Prostate gland (tissue), 2 donors: Measurements from ENCODE around the gene TMEM100.

Experiments
- POLR2A ChIP-seq: fragments of 450-650 bp; IDR thresholded peaks from one replicate; pipeline ENCODE4 v1.6.1; 2016; ENCODE audit warnings: antibody characterized with exemption, mild to moderate bottlenecking
- TF ChIP-seq, protein P1 (sequence below), 4 experiments: fragments of 200-600 bp in 2 of 4; fragments of 450-650 bp in 2 of 4; sonication (generic) in 2 of 4; IDR thresholded peaks; 1 replicate in 3 of 4; 2 replicates in 1 of 4; pipeline ENCODE4 v1.5.1; 2016 to 2019; ENCODE audit warnings: antibody characterized with exemption in 4 of 4, mild to moderate bottlenecking in 2 of 4, moderate library complexity in 2 of 4

DNA sequence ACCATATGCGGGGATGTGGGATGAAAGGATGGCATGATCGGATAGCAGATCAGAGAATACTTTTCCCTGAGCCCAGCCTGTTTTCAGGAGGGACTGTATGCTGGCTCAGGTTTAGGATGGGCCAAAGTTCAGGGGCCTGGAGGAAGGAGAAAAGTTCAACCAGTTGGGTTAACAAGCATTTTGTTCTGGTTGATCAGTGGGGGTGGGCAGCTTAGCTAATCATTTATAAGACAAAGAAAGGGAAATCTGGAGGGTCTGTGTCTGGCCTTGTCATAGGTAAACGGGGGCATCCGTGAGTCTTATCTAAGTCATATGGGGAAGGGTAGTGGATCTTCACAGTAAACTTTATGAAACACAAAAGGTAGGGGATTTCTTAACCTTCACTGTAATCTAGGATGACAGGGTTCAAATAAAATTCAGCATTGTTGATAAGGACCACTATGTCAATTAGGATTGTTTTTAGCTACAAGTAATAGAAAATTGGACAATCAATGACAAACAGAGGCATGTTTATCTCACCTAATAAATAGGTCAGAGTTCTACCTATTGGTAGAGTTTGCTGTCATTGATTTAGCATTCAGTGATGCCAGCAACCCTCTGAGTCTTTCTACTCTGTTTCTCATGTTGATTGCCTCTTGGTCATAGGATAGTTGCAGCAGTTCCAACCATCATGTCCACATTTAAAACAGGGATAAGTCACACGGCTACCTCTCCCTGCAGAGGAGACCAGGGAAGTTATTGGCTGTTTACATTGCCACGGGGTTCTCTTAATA lies 39.6 kb upstream of the TMEM100 start:
- no peak for TF ChIP-seq POLR2A
- TF ChIP-seq, protein P1, sequence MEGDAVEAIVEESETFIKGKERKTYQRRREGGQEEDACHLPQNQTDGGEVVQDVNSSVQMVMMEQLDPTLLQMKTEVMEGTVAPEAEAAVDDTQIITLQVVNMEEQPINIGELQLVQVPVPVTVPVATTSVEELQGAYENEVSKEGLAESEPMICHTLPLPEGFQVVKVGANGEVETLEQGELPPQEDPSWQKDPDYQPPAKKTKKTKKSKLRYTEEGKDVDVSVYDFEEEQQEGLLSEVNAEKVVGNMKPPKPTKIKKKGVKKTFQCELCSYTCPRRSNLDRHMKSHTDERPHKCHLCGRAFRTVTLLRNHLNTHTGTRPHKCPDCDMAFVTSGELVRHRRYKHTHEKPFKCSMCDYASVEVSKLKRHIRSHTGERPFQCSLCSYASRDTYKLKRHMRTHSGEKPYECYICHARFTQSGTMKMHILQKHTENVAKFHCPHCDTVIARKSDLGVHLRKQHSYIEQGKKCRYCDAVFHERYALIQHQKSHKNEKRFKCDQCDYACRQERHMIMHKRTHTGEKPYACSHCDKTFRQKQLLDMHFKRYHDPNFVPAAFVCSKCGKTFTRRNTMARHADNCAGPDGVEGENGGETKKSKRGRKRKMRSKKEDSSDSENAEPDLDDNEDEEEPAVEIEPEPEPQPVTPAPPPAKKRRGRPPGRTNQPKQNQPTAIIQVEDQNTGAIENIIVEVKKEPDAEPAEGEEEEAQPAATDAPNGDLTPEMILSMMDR (IDR thresholded peaks at IDR 0.05) = no peak
